ENCODE measurements around the gene CFAP74. TPM values are rescaled to one million over a fixed set of nuclear protein-coding genes. Genes with fewer than 3 reads are reported as not detected.

Gene CFAP74
- total and polyA plus RNA-seq, 2 experiments from 2014 or later, result not detected

GRCh38 chr1:2046953-2047748 lies 43.6 kb upstream of the CFAP74 start:
- WGBS (ENCODE audit: low lambda C conversion rate, missing lambda C conversion rate), result 60% methylated on average over 22 of the region's 25 CpGs
- Histone ChIP-seq H3K9me2 (replicated peaks; ENCODE audit: insufficient read depth) (no peaks in the 10 kb centered on the region), H3K9me3 (ENCODE audit: low read depth) (no peaks in the 10 kb centered on the region), H3K27ac (peak overlapping the region; percentile 71), H3K27me3 (peaks cover 3% of the 10 kb centered on the region), H2AFZ (no peak overlapping the region), H4K20me1 (ENCODE audit: insufficient read depth, poor library complexity, severe bottlenecking) (peaks cover 11% of the 10 kb centered on the region), H3K4me1 (ENCODE audit: insufficient read depth) (peaks cover 31% of the 10 kb centered on the region), H3K4me3 (no peak overlapping the region), H3K79me2 (peaks cover 17% of the 10 kb centered on the region), H3K4me2 (peak overlapping the region; percentile 26), H3K36me3 (replicated peaks; ENCODE audit: insufficient read depth, low read depth) (no peaks in the 10 kb centered on the region)
- TF ChIP-seq EZH2phosphoT487 (IDR thresholded peaks at IDR 0.05; ENCODE audit: low read depth, severe bottlenecking, unreplicated experiment) (no peak), CTCF (IDR thresholded peaks at IDR 0.05; ENCODE audit: poor library complexity) (no peak), EZH2 (IDR thresholded peaks at IDR 0.05; ENCODE audit: borderline replicate concordance) (no peak)
- DNase-seq (ENCODE audit: low spot score), result peak; percentile 45

GRCh38 chr1:2046174-2046917 lies 42.8 kb upstream of the CFAP74 start:
- peaks cover 31% of the 10 kb centered on the region for H3K4me1 ChIP-seq (ENCODE audit: insufficient read depth)
- peaks cover 4% of the 10 kb centered on the region for H4K20me1 ChIP-seq (ENCODE audit: insufficient read depth, poor library complexity, severe bottlenecking)
- H3K36me3 ChIP-seq (replicated peaks; ENCODE audit: insufficient read depth, low read depth), result no peaks in the 10 kb centered on the region
- H3K9me3 ChIP-seq (ENCODE audit: low read depth), result no peaks in the 10 kb centered on the region
- WGBS (ENCODE audit: low lambda C conversion rate, missing lambda C conversion rate), result 45% methylated on average over 20 of the region's 20 CpGs
- peak overlapping the region; percentile 26 for H3K4me2 ChIP-seq
- no peaks in the 10 kb centered on the region for H3K9me2 ChIP-seq (replicated peaks; ENCODE audit: insufficient read depth)
- peak; percentile 90 for DNase-seq (ENCODE audit: low spot score)
- H3K4me3 ChIP-seq, result no peak overlapping the region
- TF ChIP-seq CTCF (IDR thresholded peaks at IDR 0.05; ENCODE audit: poor library complexity) (peak; percentile 73), EZH2phosphoT487 (IDR thresholded peaks at IDR 0.05; ENCODE audit: low read depth, severe bottlenecking, unreplicated experiment) (no peak), EZH2 (IDR thresholded peaks at IDR 0.05; ENCODE audit: borderline replicate concordance) (no peak)
- peak overlapping the region; percentile 71 for H3K27ac ChIP-seq
- no peak overlapping the region for H2AFZ ChIP-seq
- H3K27me3 ChIP-seq, result peaks cover 3% of the 10 kb centered on the region
- H3K79me2 ChIP-seq, result peaks cover 9% of the 10 kb centered on the region

GRCh38 chr1:2045468-2046173 lies 42.0 kb upstream of the CFAP74 start:
- Histone ChIP-seq H4K20me1 (ENCODE audit: insufficient read depth, poor library complexity, severe bottlenecking) (no peaks in the 10 kb centered on the region), H2AFZ (no peak overlapping the region), H3K4me1 (ENCODE audit: insufficient read depth) (peaks cover 31% of the 10 kb centered on the region), H3K27me3 (peaks cover 3% of the 10 kb centered on the region), H3K4me3 (no peak overlapping the region), H3K27ac (no peak overlapping the region), H3K9me3 (ENCODE audit: low read depth) (no peaks in the 10 kb centered on the region), H3K36me3 (replicated peaks; ENCODE audit: insufficient read depth, low read depth) (no peaks in the 10 kb centered on the region), H3K4me2 (peak overlapping the region; percentile 83), H3K9me2 (replicated peaks; ENCODE audit: insufficient read depth) (no peaks in the 10 kb centered on the region), H3K79me2 (peaks cover 2% of the 10 kb centered on the region)
- TF ChIP-seq EZH2 (IDR thresholded peaks at IDR 0.05; ENCODE audit: borderline replicate concordance) (no peak), CTCF (IDR thresholded peaks at IDR 0.05; ENCODE audit: poor library complexity) (no peak), EZH2phosphoT487 (IDR thresholded peaks at IDR 0.05; ENCODE audit: low read depth, severe bottlenecking, unreplicated experiment) (no peak)
- WGBS (ENCODE audit: low lambda C conversion rate, missing lambda C conversion rate), result 85% methylated on average over 15 of the region's 15 CpGs
- DNase-seq (ENCODE audit: low spot score), result no peak
